Skeletal muscle satellite cell (primary cell): Measurements from ENCODE around the gene TNS4.

Experiments
- H3K27me3 ChIP-seq: 2 replicates; pipeline ENCODE4 v1.7.0; 2013; ENCODE audit warnings: low read length; ENCODE audit not compliant: control insufficient read depth, insufficient read depth
- H3K36me3 ChIP-seq: 2 replicates; pipeline ENCODE4 v1.7.0; 2013; ENCODE audit warnings: mild to moderate bottlenecking, control low read depth, low read length; ENCODE audit not compliant: insufficient read depth
- H3K4me1 ChIP-seq: 2 replicates; pipeline ENCODE4 v1.7.0; 2013; ENCODE audit warnings: low read length; ENCODE audit not compliant: control insufficient read depth, insufficient read depth
- H3K4me2 ChIP-seq: 2 replicates; pipeline ENCODE4 v1.7.0; 2013; ENCODE audit warnings: mild to moderate bottlenecking, low read length
- H3K4me3 ChIP-seq: 2 replicates; pipeline ENCODE4 v1.7.0; 2013; ENCODE audit warnings: low read length
- H3K9ac ChIP-seq: 2 replicates; pipeline ENCODE4 v1.7.0; 2013; ENCODE audit warnings: mild to moderate bottlenecking, low read depth, low read length, moderate library complexity
- H3K9me3 ChIP-seq: replicated peaks from 2 replicates; pipeline ENCODE4 v1.7.0; 2013; ENCODE audit warnings: mild to moderate bottlenecking, control low read depth, low read length

Gene TNS4

GRCh38 chr17:40541873-40542557, 40.6 kb upstream of the TNS4 start:
- H3K4me1 ChIP-seq, result peaks cover 34% of the 10 kb centered on the region

GRCh38 chr17:40541060-40541872, 39.8 kb upstream of the TNS4 start:
- Histone ChIP-seq H3K27me3 (no peaks in the 10 kb centered on the region), H3K4me1 (peaks cover 40% of the 10 kb centered on the region), H3K4me2 (no peak overlapping the region), H3K36me3 (no peaks in the 10 kb centered on the region), H3K9me3 (no peaks in the 10 kb centered on the region), H3K9ac (peak overlapping the region; percentile 63), H3K4me3 (no peak overlapping the region)

More at GRCh38 chr17:40541873-40542557, 40.6 kb upstream of the TNS4 start:
- no peak overlapping the region for H3K4me2 ChIP-seq
- no peak overlapping the region for H3K4me3 ChIP-seq
- no peaks in the 10 kb centered on the region for H3K9me3 ChIP-seq
- peak overlapping the region; percentile 63 for H3K9ac ChIP-seq
- no peaks in the 10 kb centered on the region for H3K27me3 ChIP-seq
- no peaks in the 10 kb centered on the region for H3K36me3 ChIP-seq

GRCh38 chr17:40540448-40540847, 39.0 kb upstream of the TNS4 start:
- H3K9me3 ChIP-seq, result no peaks in the 10 kb centered on the region
- H3K4me3 ChIP-seq, result no peak overlapping the region
- no peaks in the 10 kb centered on the region for H3K27me3 ChIP-seq
- H3K36me3 ChIP-seq, result no peaks in the 10 kb centered on the region
- H3K4me1 ChIP-seq, result peaks cover 44% of the 10 kb centered on the region
- H3K9ac ChIP-seq, result no peak overlapping the region
- H3K4me2 ChIP-seq, result no peak overlapping the region

- Histone ChIP-seq H3K36me3 (no peaks in the 10 kb centered on the region), H3K9ac (no peak overlapping the region), H3K4me1 (peaks cover 44% of the 10 kb centered on the region), H3K27me3 (no peaks in the 10 kb centered on the region), H3K4me2 (no peak overlapping the region), H3K4me3 (no peak overlapping the region), H3K9me3 (no peaks in the 10 kb centered on the region)
These were observed 38.4 kb upstream of the TNS4 start for GRCh38 chr17:40539711-40540411.

GRCh38 chr17:40538936-40539705, 37.7 kb upstream of the TNS4 start:
- H3K4me2 ChIP-seq, result no peak overlapping the region
- H3K36me3 ChIP-seq, result no peaks in the 10 kb centered on the region
- H3K4me3 ChIP-seq, result no peak overlapping the region
- peak overlapping the region; percentile 60 for H3K9ac ChIP-seq
- H3K4me1 ChIP-seq, result peaks cover 50% of the 10 kb centered on the region
- no peaks in the 10 kb centered on the region for H3K27me3 ChIP-seq
- no peaks in the 10 kb centered on the region for H3K9me3 ChIP-seq

- Histone ChIP-seq H3K4me2 (no peak overlapping the region), H3K36me3 (no peaks in the 10 kb centered on the region), H3K9ac (peak overlapping the region; percentile 60), H3K9me3 (no peaks in the 10 kb centered on the region), H3K4me1 (peaks cover 54% of the 10 kb centered on the region), H3K4me3 (peak overlapping the region; percentile 8), H3K27me3 (no peaks in the 10 kb centered on the region)
These were observed 36.9 kb upstream of the TNS4 start for GRCh38 chr17:40538019-40538935.

- Histone ChIP-seq H3K4me3 (no peak overlapping the region), H3K4me1 (peaks cover 48% of the 10 kb centered on the region), H3K27me3 (no peaks in the 10 kb centered on the region), H3K36me3 (no peaks in the 10 kb centered on the region), H3K4me2 (no peak overlapping the region), H3K9ac (peak overlapping the region; percentile 18), H3K9me3 (no peaks in the 10 kb centered on the region)
These were observed 35.1 kb upstream of the TNS4 start for GRCh38 chr17:40536295-40537171.

- Histone ChIP-seq H3K9me3 (no peaks in the 10 kb centered on the region), H3K4me2 (no peak overlapping the region), H3K27me3 (no peaks in the 10 kb centered on the region), H3K4me3 (no peak overlapping the region), H3K36me3 (no peaks in the 10 kb centered on the region), H3K9ac (no peak overlapping the region), H3K4me1 (peaks cover 48% of the 10 kb centered on the region)
These were observed 34.5 kb upstream of the TNS4 start for GRCh38 chr17:40535924-40536294.

GRCh38 chr17:40535438-40535837, 34.0 kb upstream of the TNS4 start:
- Histone ChIP-seq H3K9me3 (no peaks in the 10 kb centered on the region), H3K36me3 (no peaks in the 10 kb centered on the region), H3K27me3 (no peaks in the 10 kb centered on the region), H3K4me3 (no peak overlapping the region), H3K9ac (no peak overlapping the region), H3K4me2 (no peak overlapping the region), H3K4me1 (peaks cover 50% of the 10 kb centered on the region)
